ENCODE data around the gene TMC4.
A peak's percentile ranks its signal among the peaks of the same experiment; 100 is the strongest.
"Not testable (repeated sequence)": the region's sequence is repeated elsewhere in the genome, so short reads cannot be mapped to it uniquely, and the experiment has no call there.

The TMC4 gene

DNA sequence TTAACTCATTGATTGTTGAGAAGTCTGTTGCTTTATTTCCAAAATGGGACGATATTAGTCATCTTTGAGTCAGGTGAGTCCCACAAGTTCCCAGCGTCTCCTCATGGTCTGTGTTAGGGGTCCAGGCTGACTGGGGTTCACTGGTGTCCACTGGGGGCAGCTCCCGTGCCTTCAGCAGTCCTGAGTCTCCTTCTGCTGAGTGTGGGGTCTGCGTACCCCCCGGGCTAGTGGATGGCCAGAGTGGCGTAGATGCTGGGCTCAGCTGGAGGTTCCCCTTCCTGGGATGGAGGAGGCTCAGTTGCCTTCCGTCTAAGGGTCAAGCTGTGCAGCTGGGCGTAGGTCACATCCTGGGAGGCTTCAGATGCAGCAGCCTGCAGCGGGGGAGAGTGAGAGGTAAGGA, 43.9 kb upstream of the TMC4 start:
- TF ChIP-seq, protein P1, sequence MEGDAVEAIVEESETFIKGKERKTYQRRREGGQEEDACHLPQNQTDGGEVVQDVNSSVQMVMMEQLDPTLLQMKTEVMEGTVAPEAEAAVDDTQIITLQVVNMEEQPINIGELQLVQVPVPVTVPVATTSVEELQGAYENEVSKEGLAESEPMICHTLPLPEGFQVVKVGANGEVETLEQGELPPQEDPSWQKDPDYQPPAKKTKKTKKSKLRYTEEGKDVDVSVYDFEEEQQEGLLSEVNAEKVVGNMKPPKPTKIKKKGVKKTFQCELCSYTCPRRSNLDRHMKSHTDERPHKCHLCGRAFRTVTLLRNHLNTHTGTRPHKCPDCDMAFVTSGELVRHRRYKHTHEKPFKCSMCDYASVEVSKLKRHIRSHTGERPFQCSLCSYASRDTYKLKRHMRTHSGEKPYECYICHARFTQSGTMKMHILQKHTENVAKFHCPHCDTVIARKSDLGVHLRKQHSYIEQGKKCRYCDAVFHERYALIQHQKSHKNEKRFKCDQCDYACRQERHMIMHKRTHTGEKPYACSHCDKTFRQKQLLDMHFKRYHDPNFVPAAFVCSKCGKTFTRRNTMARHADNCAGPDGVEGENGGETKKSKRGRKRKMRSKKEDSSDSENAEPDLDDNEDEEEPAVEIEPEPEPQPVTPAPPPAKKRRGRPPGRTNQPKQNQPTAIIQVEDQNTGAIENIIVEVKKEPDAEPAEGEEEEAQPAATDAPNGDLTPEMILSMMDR (conservative IDR thresholded peaks at IDR 0.05; ENCODE audit: low read length), result no peak
- no peak for TF ChIP-seq EZH2phosphoT487 (IDR thresholded peaks at IDR 0.05; ENCODE audit: borderline replicate concordance)
- Histone ChIP-seq H3K79me2 (ENCODE audit: insufficient read depth, low read length) (peaks cover 16% of the 10 kb centered on the region; the same call in 1 of the 2 replicates), H3K9me3 (ENCODE audit: insufficient read depth, low read depth, low read length) (no peaks in the 10 kb centered on the region), H3K4me1 (ENCODE audit: insufficient read depth, low read length, poor library complexity, severe bottlenecking) (no peaks in the 10 kb centered on the region), H3K9ac (ENCODE audit: low read depth, low read length, poor library complexity, severe bottlenecking) (no peak overlapping the region), H3K9me2 (replicated peaks; ENCODE audit: low read depth, low read length) (no peaks in the 10 kb centered on the region), H3K36me3 (ENCODE audit: insufficient read depth, low read length) (peaks cover 13% of the 10 kb centered on the region; the same call in 1 of the 2 replicates), H3F3A (ENCODE audit: low read depth) (no peaks in the 10 kb centered on the region), H2AFZ (ENCODE audit: low read length) (no peak overlapping the region), H4K20me1 (ENCODE audit: insufficient read depth, low read length, poor library complexity, severe bottlenecking) (peaks cover 6% of the 10 kb centered on the region), H3K4me3 (ENCODE audit: low read length, poor library complexity, severe bottlenecking) (no peak overlapping the region), H3K4me2 (ENCODE audit: low read depth, low read length, poor library complexity, severe bottlenecking) (no peak overlapping the region), H3K27me3 (ENCODE audit: insufficient read depth, low read length, poor library complexity, severe bottlenecking) (no peaks in the 10 kb centered on the region)

DNA sequence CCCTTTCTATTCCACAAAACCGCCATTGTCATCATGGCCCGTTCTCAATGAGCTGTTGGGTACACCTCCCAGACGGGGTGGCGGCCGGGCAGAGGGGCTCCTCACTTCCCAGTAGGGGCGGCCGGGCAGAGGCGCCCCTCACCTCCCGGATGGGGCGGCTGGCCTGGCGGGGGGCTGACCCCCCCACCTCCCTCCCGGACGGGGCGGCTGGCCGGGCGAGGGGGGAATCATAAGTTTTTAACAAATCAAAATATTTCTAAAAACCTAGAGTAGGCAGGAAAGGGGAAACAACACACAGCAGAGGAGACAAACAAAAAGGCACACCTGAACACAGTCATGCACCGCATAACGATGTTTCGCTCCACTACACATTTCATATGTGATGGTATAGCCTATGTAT, 41.8 kb upstream of the TMC4 start:
- H4K20me1 ChIP-seq (ENCODE audit: insufficient read depth, low read length, poor library complexity, severe bottlenecking), result peaks cover 18% of the 10 kb centered on the region
- peaks cover 14% of the 10 kb centered on the region for H3K4me1 ChIP-seq (ENCODE audit: insufficient read depth, low read length, poor library complexity, severe bottlenecking)
- not testable (repeated sequence) for H3K9me2 ChIP-seq (replicated peaks; ENCODE audit: low read depth, low read length); H3K27me3 ChIP-seq (ENCODE audit: insufficient read depth, low read length, poor library complexity, severe bottlenecking); H3F3A ChIP-seq (ENCODE audit: low read depth); H3K9me3 ChIP-seq (ENCODE audit: insufficient read depth, low read depth, low read length); H3K4me3 ChIP-seq (ENCODE audit: low read length, poor library complexity, severe bottlenecking); H3K9ac ChIP-seq (ENCODE audit: low read depth, low read length, poor library complexity, severe bottlenecking); H3K4me2 ChIP-seq (ENCODE audit: low read depth, low read length, poor library complexity, severe bottlenecking); H2AFZ ChIP-seq (ENCODE audit: low read length)
- H3K36me3 ChIP-seq (ENCODE audit: insufficient read depth, low read length), result peaks cover 13% of the 10 kb centered on the region; the same call in 1 of the 2 replicates
- H3K79me2 ChIP-seq (ENCODE audit: insufficient read depth, low read length), result peaks cover 18% of the 10 kb centered on the region; the same call in 1 of the 2 replicates

DNA sequence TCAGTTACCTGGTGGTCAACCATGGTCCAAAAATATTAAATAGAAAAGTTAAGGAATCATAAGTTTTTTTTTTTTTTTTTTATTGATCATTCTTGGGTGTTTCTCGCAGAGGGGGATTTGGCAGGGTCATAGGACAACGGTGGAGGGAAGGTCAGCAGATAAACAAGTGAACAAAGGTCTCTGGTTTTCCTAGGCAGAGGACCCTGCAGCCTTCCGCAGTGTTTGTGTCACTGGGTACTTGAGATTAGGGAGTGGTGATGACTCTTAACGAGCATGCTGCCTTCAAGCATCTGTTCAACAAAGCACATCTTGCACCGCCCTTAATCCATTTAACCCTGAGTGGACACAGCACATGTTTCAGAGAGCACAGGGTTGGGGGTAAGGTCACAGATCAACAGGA, 41.3 kb upstream of the TMC4 start:
- H2AFZ ChIP-seq (ENCODE audit: low read length); H3K9me2 ChIP-seq (replicated peaks; ENCODE audit: low read depth, low read length); H3K9me3 ChIP-seq (ENCODE audit: insufficient read depth, low read depth, low read length); H3K9ac ChIP-seq (ENCODE audit: low read depth, low read length, poor library complexity, severe bottlenecking); H3K4me3 ChIP-seq (ENCODE audit: low read length, poor library complexity, severe bottlenecking); H3K4me2 ChIP-seq (ENCODE audit: low read depth, low read length, poor library complexity, severe bottlenecking); H3K27me3 ChIP-seq (ENCODE audit: insufficient read depth, low read length, poor library complexity, severe bottlenecking): not testable (repeated sequence)
- peaks cover 11% of the 10 kb centered on the region for H3F3A ChIP-seq (ENCODE audit: low read depth)
- peaks cover 19% of the 10 kb centered on the region for H3K4me1 ChIP-seq (ENCODE audit: insufficient read depth, low read length, poor library complexity, severe bottlenecking)
- peaks cover 12% of the 10 kb centered on the region; the same call in 1 of the 2 replicates for H3K36me3 ChIP-seq (ENCODE audit: insufficient read depth, low read length)
- peaks cover 23% of the 10 kb centered on the region; the same call in 1 of the 2 replicates for H3K79me2 ChIP-seq (ENCODE audit: insufficient read depth, low read length)
- H4K20me1 ChIP-seq (ENCODE audit: insufficient read depth, low read length, poor library complexity, severe bottlenecking), result peaks cover 23% of the 10 kb centered on the region

GRCh38 chr19:54211235-54211634, 38.3 kb upstream of the TMC4 start:
- Histone ChIP-seq H4K20me1 (ENCODE audit: insufficient read depth, low read length, poor library complexity, severe bottlenecking) (peaks cover 51% of the 10 kb centered on the region), H3K4me2 (ENCODE audit: low read depth, low read length, poor library complexity, severe bottlenecking) (peak overlapping the region; percentile 75), H3K27me3 (ENCODE audit: insufficient read depth, low read length, poor library complexity, severe bottlenecking) (no peaks in the 10 kb centered on the region)

More at GRCh38 chr19:54211235-54211634, 38.3 kb upstream of the TMC4 start:
- Histone ChIP-seq H3K4me1 (ENCODE audit: insufficient read depth, low read length, poor library complexity, severe bottlenecking) (peaks cover 39% of the 10 kb centered on the region), H3K9ac (ENCODE audit: low read depth, low read length, poor library complexity, severe bottlenecking) (peak overlapping the region; percentile 40), H3K36me3 (ENCODE audit: insufficient read depth, low read length) (peaks cover 28% of the 10 kb centered on the region; the same call in 1 of the 2 replicates), H3K9me3 (ENCODE audit: insufficient read depth, low read depth, low read length) (no peaks in the 10 kb centered on the region), H3K4me3 (ENCODE audit: low read length, poor library complexity, severe bottlenecking) (peak overlapping the region; percentile 61), H3F3A (ENCODE audit: low read depth) (peaks cover 14% of the 10 kb centered on the region), H3K79me2 (ENCODE audit: insufficient read depth, low read length) (peaks cover 53% of the 10 kb centered on the region), H3K9me2 (replicated peaks; ENCODE audit: low read depth, low read length) (no peaks in the 10 kb centered on the region), H2AFZ (ENCODE audit: low read length) (no peak overlapping the region)
- no peak for TF ChIP-seq EZH2phosphoT487 (IDR thresholded peaks at IDR 0.05; ENCODE audit: borderline replicate concordance)
- TF ChIP-seq, protein P1 (conservative IDR thresholded peaks at IDR 0.05; ENCODE audit: low read length), result peak; percentile 35; the same call in 1 of the 2 replicates
